GM18858 (cell line): Measurements from ENCODE around the gene C3orf49.

Source experiments
- ATAC-seq: cut with Tn5 transposase; IDR thresholded peaks from one replicate; pipeline ENCODE4 v1.9.1; 2021; ENCODE audit not compliant: unreplicated experiment

The C3orf49 gene

DNA sequence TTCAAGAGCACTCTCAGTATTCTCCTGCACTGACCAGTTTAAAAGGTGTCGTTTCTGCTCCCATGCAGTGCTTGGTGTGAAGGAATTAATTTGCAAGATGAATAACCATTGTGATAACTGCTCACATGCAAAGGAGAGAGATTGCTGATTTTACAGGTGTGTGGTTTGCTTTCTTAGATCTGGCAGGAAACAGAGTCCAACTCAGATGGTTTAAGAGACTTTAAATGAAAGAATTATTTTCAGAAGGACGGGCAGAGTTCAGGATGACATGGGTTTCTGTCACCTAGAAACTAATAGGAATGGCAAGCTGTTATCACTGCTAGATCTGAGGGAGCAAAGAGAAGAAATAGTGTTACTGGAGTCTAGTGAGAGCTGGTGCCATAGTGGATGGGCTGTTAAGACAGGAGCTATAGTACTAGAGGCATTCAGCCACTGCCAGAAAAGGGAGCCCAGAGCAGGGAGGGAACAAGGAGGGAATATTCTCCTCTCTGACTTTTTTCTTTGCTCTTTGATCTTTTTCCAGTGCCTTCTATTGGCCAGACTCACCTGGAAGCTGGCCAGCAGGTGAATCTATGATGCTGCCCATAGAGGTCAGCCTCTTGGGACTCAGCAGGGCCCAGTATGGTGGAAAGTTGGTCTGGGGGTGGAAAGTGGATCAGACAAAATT is 59.4 kb downstream of the C3orf49 start:
- no peak for ATAC-seq

GRCh38 chr3:63880653-63881052 is 61.6 kb downstream of the C3orf49 start:
- no peak for ATAC-seq

DNA sequence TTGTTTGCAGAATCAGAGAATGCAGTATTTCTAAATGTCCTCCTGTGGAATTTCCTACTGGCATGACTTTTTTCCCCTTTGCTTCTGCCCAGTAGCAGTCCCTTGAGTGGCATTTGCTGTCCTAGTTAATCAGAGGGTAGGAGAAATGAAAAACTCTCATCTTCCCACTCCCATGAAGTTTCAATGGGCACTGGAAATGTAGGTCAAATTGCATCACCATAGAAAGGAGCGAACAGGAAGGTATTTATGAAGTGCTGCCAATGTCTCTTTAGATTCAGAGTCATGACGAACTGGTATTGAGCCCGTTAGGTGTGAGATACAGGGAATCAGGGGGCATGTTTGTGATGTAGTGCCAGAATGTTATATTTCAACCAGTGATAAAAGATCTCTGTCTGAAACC is 67.8 kb downstream of the C3orf49 start:
- ATAC-seq: no peak

DNA sequence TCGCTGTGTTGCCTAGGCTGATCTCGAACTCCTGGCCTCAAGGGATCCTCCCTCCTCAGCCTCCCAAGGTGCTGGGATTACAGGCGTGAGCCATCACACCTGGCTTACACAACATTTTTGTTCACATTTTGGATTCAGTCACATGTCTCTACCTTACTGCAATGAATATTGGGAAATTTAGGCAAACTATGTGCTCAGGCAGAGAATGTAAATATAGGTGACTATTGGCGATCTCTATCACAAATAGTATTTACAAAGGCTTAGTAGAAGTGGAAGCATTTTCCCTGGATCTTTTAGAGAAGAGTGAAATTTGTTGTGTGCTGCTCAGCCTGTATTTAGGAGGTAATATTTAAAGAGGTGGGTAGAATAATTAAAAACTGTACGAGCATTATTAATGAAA is 72.4 kb downstream of the C3orf49 start:
- no peak for ATAC-seq

- ATAC-seq: no peak
Observed at GRCh38 chr3:63892773-63893352, 73.8 kb downstream of the C3orf49 start.

GRCh38 chr3:63895422-63896189 is 76.5 kb downstream of the C3orf49 start:
- no peak for ATAC-seq

GRCh38 chr3:63896332-63897030 is 77.4 kb downstream of the C3orf49 start:
- ATAC-seq: peak; percentile 75
